Measurements from ENCODE around the gene VEGFB.

The VEGFB gene

DNA sequence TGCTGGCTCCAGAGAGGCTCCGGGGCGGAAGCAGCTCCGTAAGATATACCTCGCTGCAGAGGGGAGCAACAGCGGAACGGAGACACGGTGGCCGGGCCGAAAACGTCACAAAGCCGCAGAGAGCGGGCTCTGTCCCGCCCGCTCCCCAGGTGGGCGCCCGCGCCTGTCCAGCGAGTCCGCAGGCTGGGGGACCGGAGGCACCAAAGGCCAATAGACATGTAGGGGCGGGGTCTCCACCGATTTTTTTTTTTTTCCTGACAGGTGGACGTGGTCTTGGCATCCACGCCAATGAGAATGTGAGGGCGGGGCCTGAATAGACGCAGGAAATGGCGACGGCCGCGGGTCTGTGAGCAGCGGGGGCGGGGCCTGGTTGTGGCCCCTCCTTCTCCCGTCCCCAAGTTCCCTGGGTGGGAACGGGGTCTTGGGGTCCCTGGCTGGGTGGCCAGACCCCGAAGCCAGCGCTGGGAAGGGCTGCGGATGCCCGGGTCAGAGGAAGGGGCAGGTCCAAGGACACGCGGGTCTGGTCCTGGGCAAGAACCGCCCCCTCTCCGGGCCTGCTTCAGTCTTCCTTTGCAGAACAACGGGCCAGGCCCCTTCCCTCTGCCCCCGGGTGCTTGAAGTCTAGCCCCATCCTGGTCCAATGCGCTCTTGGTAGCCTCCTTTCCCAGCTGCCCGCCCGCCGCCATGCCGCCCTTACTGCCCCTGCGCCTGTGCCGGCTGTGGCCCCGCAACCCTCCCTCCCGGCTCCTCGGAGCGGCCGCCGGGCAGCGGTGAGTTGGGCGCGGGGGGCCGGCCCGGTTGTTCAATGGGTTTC, 4.0 kb upstream of the VEGFB start, which contains the start of gene DNAJC4:
Gene DNAJC4 (plus strand): TSS at position 378 of the 814 bp plus-strand sequence. CDS start 307 bp downstream, at position 685.
- H3K4me1 ChIP-seq (ENCODE audit: insufficient read depth, poor library complexity, severe bottlenecking) = no peaks in the 10 kb centered on the region
- TF ChIP-seq, protein P1, sequence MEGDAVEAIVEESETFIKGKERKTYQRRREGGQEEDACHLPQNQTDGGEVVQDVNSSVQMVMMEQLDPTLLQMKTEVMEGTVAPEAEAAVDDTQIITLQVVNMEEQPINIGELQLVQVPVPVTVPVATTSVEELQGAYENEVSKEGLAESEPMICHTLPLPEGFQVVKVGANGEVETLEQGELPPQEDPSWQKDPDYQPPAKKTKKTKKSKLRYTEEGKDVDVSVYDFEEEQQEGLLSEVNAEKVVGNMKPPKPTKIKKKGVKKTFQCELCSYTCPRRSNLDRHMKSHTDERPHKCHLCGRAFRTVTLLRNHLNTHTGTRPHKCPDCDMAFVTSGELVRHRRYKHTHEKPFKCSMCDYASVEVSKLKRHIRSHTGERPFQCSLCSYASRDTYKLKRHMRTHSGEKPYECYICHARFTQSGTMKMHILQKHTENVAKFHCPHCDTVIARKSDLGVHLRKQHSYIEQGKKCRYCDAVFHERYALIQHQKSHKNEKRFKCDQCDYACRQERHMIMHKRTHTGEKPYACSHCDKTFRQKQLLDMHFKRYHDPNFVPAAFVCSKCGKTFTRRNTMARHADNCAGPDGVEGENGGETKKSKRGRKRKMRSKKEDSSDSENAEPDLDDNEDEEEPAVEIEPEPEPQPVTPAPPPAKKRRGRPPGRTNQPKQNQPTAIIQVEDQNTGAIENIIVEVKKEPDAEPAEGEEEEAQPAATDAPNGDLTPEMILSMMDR (IDR thresholded peaks at IDR 0.05; ENCODE audit: poor library complexity, severe bottlenecking) = no peak
- DNase-seq (ENCODE audit: low spot score) (peak; percentile 92), ATAC-seq (ENCODE audit: low read depth) (peak; percentile 41)
- H3K4me3 ChIP-seq (ENCODE audit: severe bottlenecking) = peak within 1 kb of the TSS; percentile 92
- H3K36me3 ChIP-seq (ENCODE audit: low read depth) = peaks cover 2% of the 10 kb centered on the region; the same call in 1 of the 2 replicates
- peak within 1 kb of the TSS; percentile 47 for H3K27ac ChIP-seq (ENCODE audit: poor library complexity, severe bottlenecking)
- no peaks in the 10 kb centered on the region for H3K9me3 ChIP-seq (ENCODE audit: severe bottlenecking)
- no peaks in the 10 kb centered on the region for H3K27me3 ChIP-seq (ENCODE audit: insufficient read depth, poor library complexity, severe bottlenecking)

DNA sequence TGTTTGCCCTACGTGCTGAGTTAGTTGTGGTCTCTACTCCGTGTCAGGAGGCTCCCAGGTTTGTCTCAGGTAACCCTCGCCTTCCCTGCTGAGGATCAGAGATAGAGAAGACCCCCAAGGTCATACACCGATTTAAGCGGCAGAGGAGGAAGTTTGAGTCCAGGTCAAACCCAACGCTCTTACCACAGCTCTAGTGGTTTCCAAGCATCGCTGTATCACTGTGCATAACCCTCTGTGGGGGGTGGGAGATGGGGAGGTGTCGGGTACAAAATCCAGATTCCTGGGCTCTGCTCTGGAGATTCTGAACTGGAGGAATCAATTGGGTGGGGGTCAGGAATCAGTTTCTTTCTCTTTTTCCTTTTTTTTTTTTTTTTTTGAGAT, 3.4 kb upstream of the VEGFB start:
- ATAC-seq (ENCODE audit: low read depth) = no peak
- peak overlapping the region; percentile 47 for H3K27ac ChIP-seq (ENCODE audit: poor library complexity, severe bottlenecking)
- no peaks in the 10 kb centered on the region for H3K27me3 ChIP-seq (ENCODE audit: insufficient read depth, poor library complexity, severe bottlenecking)
- TF ChIP-seq, protein P1 (IDR thresholded peaks at IDR 0.05; ENCODE audit: poor library complexity, severe bottlenecking) = no peak
- DNase-seq (ENCODE audit: low spot score) = no peak
- peak overlapping the region; percentile 92 for H3K4me3 ChIP-seq (ENCODE audit: severe bottlenecking)
- no peaks in the 10 kb centered on the region for H3K4me1 ChIP-seq (ENCODE audit: insufficient read depth, poor library complexity, severe bottlenecking)
- no peaks in the 10 kb centered on the region for H3K9me3 ChIP-seq (ENCODE audit: severe bottlenecking)
- H3K36me3 ChIP-seq (ENCODE audit: low read depth) = peaks cover 7% of the 10 kb centered on the region; the same call in 1 of the 2 replicates

DNA sequence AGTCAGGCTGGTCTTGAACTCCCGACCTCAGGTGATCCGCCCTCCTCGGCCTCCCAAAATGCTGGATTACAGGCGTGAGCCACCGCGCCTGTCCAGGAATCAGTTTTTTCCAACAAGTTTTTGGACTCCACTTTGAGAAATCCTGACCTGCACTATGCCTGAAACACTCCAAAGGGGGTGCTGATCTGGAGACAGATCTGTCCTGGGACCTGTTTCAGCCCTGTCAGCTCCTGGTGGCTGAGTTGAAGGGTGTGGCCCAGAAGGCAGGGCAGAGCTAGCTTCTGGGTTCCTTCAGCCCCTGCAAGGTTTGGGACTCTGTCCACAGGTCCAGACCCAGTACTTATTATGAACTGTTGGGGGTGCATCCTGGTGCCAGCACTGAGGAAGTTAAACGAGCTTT, 2.8 kb upstream of the VEGFB start:
- Histone ChIP-seq H3K27ac (ENCODE audit: poor library complexity, severe bottlenecking) (no peak overlapping the region), H3K27me3 (ENCODE audit: insufficient read depth, poor library complexity, severe bottlenecking) (no peaks in the 10 kb centered on the region), H3K9me3 (ENCODE audit: severe bottlenecking) (no peaks in the 10 kb centered on the region), H3K36me3 (ENCODE audit: low read depth) (peaks cover 7% of the 10 kb centered on the region; the same call in 1 of the 2 replicates), H3K4me3 (ENCODE audit: severe bottlenecking) (no peak overlapping the region), H3K4me1 (ENCODE audit: insufficient read depth, poor library complexity, severe bottlenecking) (no peaks in the 10 kb centered on the region)
- no peak for DNase-seq (ENCODE audit: low spot score)
- no peak for ATAC-seq (ENCODE audit: low read depth)
- TF ChIP-seq, protein P1 (IDR thresholded peaks at IDR 0.05; ENCODE audit: poor library complexity, severe bottlenecking) = no peak

DNA sequence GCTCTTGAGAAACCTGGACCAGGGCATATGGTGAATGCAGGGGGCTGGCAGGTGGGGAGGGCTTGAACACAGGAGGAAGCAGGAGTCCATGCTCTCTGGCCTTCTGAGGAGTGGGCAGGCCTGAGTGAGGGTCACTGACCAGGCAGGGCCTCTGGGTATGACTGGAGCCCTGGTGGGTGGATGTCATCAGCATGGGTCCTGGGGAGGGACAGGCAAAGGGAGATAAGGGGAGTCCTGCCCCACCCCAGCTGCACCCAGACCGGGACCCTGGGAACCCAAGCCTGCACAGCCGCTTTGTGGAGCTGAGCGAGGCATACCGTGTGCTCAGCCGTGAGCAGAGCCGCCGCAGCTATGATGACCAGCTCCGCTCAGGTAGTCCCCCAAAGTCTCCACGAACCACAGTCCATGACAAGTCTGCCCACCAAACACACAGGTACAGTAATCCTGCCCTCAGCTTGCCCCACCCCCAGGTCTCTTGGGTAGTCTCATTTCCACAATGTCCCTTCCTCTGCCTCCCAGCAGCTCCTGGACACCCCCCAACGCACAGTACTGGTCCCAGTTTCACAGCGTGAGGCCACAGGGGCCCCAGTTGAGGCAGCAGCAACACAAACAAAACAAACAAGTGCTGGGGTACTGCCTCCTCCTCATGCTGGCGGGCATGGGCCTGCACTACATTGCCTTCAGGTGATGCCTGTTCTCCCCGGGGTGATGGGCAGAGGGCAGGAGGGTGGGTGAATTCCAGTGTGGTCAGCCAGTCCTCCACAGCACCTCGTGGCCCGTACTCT, 2.0 kb upstream of the VEGFB start:
- H3K36me3 ChIP-seq (ENCODE audit: low read depth) = peaks cover 7% of the 10 kb centered on the region; the same call in 1 of the 2 replicates
- TF ChIP-seq, protein P1 (IDR thresholded peaks at IDR 0.05; ENCODE audit: poor library complexity, severe bottlenecking) = no peak
- H3K27ac ChIP-seq (ENCODE audit: poor library complexity, severe bottlenecking) = peak overlapping the region; percentile 56
- H3K4me1 ChIP-seq (ENCODE audit: insufficient read depth, poor library complexity, severe bottlenecking) = no peaks in the 10 kb centered on the region
- DNase-seq (ENCODE audit: low spot score) (no peak), ATAC-seq (ENCODE audit: low read depth) (no peak)
- H3K27me3 ChIP-seq (ENCODE audit: insufficient read depth, poor library complexity, severe bottlenecking) = no peaks in the 10 kb centered on the region
- H3K9me3 ChIP-seq (ENCODE audit: severe bottlenecking) = no peaks in the 10 kb centered on the region
- no peak overlapping the region for H3K4me3 ChIP-seq (ENCODE audit: severe bottlenecking)

Data from RWPE2 (cell line).